ENCODE data around the gene SPACA1.

DNA sequence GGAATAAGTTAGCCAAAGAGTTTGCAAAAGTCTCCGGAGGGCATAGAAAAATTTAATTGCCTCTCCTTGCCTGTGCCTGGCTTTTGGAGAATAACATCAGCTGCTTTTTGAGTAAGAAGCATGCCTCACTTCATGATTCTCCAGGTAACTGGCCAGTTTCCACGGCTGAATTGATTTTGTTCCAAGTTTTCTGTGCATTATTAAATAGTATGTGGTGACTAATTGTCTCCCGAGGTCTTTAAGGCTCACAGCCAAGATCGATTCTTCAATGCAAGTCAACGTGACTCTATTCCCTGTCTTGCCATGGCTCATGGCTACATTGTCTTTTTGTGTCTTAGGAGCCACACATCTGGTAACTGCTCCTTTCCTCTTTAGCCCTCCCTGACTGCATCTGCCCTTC lies 64.3 kb downstream of the SPACA1 start:
- no peak for TF ChIP-seq POLR2A (IDR thresholded peaks at IDR 0.05)
- TF ChIP-seq, protein P1, sequence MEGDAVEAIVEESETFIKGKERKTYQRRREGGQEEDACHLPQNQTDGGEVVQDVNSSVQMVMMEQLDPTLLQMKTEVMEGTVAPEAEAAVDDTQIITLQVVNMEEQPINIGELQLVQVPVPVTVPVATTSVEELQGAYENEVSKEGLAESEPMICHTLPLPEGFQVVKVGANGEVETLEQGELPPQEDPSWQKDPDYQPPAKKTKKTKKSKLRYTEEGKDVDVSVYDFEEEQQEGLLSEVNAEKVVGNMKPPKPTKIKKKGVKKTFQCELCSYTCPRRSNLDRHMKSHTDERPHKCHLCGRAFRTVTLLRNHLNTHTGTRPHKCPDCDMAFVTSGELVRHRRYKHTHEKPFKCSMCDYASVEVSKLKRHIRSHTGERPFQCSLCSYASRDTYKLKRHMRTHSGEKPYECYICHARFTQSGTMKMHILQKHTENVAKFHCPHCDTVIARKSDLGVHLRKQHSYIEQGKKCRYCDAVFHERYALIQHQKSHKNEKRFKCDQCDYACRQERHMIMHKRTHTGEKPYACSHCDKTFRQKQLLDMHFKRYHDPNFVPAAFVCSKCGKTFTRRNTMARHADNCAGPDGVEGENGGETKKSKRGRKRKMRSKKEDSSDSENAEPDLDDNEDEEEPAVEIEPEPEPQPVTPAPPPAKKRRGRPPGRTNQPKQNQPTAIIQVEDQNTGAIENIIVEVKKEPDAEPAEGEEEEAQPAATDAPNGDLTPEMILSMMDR (IDR thresholded peaks at IDR 0.05), result no peak
